ENCODE results near the gene ADAP1. TPM values are rescaled to one million over a fixed set of nuclear protein-coding genes. Genes with fewer than 3 reads are reported as not detected.

ADAP1 gene
- total RNA-seq, 1 donor from 2014 or later: 26.9 TPM

- Histone ChIP-seq H3K36me3 (ENCODE audit: control insufficient read depth, insufficient read depth, low read length) (no peaks in the 10 kb centered on the region), H3K27me3 (ENCODE audit: control insufficient read depth, insufficient read depth, low read length) (no peaks in the 10 kb centered on the region), H3K4me3 (ENCODE audit: low read depth, low read length) (no peak overlapping the region)
- DNase-seq (ENCODE audit: low read depth) (no peak), FAIRE-seq (no peak)
- no peak for TF ChIP-seq CTCF (IDR thresholded peaks at IDR 0.05; ENCODE audit: insufficient read depth, low read length, severe bottlenecking)
These were observed 47.7 kb downstream of the ADAP1 start for GRCh38 chr7:906776-907157.

DNA sequence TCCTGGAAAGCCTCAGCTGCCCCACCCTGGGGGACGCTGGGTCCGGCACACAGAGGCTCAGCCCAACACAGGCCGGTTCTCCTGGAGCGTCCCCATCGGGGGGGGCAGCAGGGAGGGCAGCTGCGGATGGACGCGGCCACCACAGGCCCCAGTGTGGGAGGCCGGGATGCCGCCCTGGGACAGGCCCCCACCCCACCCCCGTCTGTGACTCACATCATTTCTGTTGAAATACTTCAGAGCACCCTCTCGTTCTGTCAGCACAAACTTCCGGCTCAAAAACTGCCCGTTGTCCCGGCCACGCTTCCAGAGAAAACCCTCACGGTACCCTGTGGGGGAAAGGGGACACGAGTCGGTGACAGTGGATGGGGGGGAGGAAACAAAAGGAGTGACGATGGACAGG, 49.6 kb downstream of the ADAP1 start:
- Histone ChIP-seq H3K4me3 (ENCODE audit: low read depth, low read length) (no peak overlapping the region), H3K27me3 (ENCODE audit: control insufficient read depth, insufficient read depth, low read length) (no peaks in the 10 kb centered on the region), H3K36me3 (ENCODE audit: control insufficient read depth, insufficient read depth, low read length) (no peaks in the 10 kb centered on the region)
- no peak for DNase-seq (ENCODE audit: low read depth)
- no peak for FAIRE-seq
- no peak for TF ChIP-seq CTCF (IDR thresholded peaks at IDR 0.05; ENCODE audit: insufficient read depth, low read length, severe bottlenecking)

GRCh38 chr7:903921-904755, 50.3 kb downstream of the ADAP1 start:
- Histone ChIP-seq H3K27me3 (ENCODE audit: control insufficient read depth, insufficient read depth, low read length) (no peaks in the 10 kb centered on the region), H3K36me3 (ENCODE audit: control insufficient read depth, insufficient read depth, low read length) (no peaks in the 10 kb centered on the region), H3K4me3 (ENCODE audit: low read depth, low read length) (no peak overlapping the region)
- FAIRE-seq (no peak), DNase-seq (ENCODE audit: low read depth) (no peak)
- no peak for TF ChIP-seq CTCF (IDR thresholded peaks at IDR 0.05; ENCODE audit: insufficient read depth, low read length, severe bottlenecking)

DNA sequence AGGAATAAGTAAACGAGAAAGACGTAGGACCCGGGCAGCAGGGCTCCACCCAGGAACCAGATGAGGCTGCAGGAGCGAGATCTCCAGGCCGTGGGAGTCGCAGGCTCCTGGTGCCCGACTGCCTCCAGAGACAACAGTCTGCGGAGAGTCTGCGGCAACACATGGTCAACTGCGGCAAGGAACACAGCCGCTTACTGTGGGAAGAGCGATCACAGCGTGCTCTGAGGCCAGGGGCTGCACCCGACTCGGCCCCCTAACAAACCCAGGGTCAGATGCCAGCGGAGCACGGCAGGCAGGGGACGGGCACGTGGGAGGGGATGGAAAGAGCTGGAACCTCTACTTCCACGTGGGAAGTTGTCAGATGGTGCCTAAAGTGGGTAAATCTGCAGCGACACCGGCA, 51.5 kb downstream of the ADAP1 start:
- H3K4me3 ChIP-seq (ENCODE audit: low read depth, low read length): no peak overlapping the region
- FAIRE-seq (peak; percentile 36), DNase-seq (ENCODE audit: low read depth) (no peak)
- H3K27me3 ChIP-seq (ENCODE audit: control insufficient read depth, insufficient read depth, low read length): no peaks in the 10 kb centered on the region
- no peak for TF ChIP-seq CTCF (IDR thresholded peaks at IDR 0.05; ENCODE audit: insufficient read depth, low read length, severe bottlenecking)
- H3K36me3 ChIP-seq (ENCODE audit: control insufficient read depth, insufficient read depth, low read length): peaks cover 1% of the 10 kb centered on the region

GRCh38 chr7:901388-902154, 52.9 kb downstream of the ADAP1 start:
- Histone ChIP-seq H3K27me3 (ENCODE audit: control insufficient read depth, insufficient read depth, low read length) (no peaks in the 10 kb centered on the region), H3K4me3 (ENCODE audit: low read depth, low read length) (no peak overlapping the region), H3K36me3 (ENCODE audit: control insufficient read depth, insufficient read depth, low read length) (peaks cover 5% of the 10 kb centered on the region)
- no peak for TF ChIP-seq CTCF (IDR thresholded peaks at IDR 0.05; ENCODE audit: insufficient read depth, low read length, severe bottlenecking)
- DNase-seq (ENCODE audit: low read depth) (peak; percentile 67), FAIRE-seq (no peak)
